DND-41 (cell line): ENCODE data around the gene C1QTNF6.

Experiments used
- EZH2 ChIP-seq: IDR thresholded peaks from 3 replicates; pipeline ENCODE4 v1.6.1; 2012; ENCODE audit warnings: borderline replicate concordance, low read depth, mild to moderate bottlenecking, moderate library complexity, low read length, inconsistent platforms; ENCODE audit not compliant: severe bottlenecking
- TF ChIP-seq, protein P1 (sequence below): IDR thresholded peaks from 2 replicates; pipeline ENCODE4 v1.5.1; 2012; ENCODE audit warnings: borderline replicate concordance, low read length, moderate library complexity, mild to moderate bottlenecking; ENCODE audit not compliant: poor library complexity, severe bottlenecking; ENCODE audit errors: extremely low read depth

- TF ChIP-seq, protein P1, sequence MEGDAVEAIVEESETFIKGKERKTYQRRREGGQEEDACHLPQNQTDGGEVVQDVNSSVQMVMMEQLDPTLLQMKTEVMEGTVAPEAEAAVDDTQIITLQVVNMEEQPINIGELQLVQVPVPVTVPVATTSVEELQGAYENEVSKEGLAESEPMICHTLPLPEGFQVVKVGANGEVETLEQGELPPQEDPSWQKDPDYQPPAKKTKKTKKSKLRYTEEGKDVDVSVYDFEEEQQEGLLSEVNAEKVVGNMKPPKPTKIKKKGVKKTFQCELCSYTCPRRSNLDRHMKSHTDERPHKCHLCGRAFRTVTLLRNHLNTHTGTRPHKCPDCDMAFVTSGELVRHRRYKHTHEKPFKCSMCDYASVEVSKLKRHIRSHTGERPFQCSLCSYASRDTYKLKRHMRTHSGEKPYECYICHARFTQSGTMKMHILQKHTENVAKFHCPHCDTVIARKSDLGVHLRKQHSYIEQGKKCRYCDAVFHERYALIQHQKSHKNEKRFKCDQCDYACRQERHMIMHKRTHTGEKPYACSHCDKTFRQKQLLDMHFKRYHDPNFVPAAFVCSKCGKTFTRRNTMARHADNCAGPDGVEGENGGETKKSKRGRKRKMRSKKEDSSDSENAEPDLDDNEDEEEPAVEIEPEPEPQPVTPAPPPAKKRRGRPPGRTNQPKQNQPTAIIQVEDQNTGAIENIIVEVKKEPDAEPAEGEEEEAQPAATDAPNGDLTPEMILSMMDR: no peak
- no peak for TF ChIP-seq EZH2
These were observed 23.0 kb downstream of the C1QTNF6 start for GRCh38 chr22:37165066-37165465.
